GM18511 (cell line): Measurements from ENCODE around the gene SIDT1.

ENCODE experiments used
- ATAC-seq: cut with Tn5 transposase; IDR thresholded peaks from one replicate; pipeline ENCODE4 v1.9.1; 2021; ENCODE audit warnings: mild to moderate bottlenecking, moderate library complexity; ENCODE audit not compliant: unreplicated experiment

SIDT1 gene

GRCh38 chr3:113668015-113668414 lies 135.7 kb downstream of the SIDT1 start:
- ATAC-seq: no peak

GRCh38 chr3:113673593-113673992 lies 141.2 kb downstream of the SIDT1 start:
- no peak for ATAC-seq

- no peak for ATAC-seq
Measured at GRCh38 chr3:113676261-113676660, 143.9 kb downstream of the SIDT1 start.

GRCh38 chr3:113677737-113678136 lies 145.4 kb downstream of the SIDT1 start:
- ATAC-seq: no peak

GRCh38 chr3:113678773-113679172 lies 146.4 kb downstream of the SIDT1 start:
- no peak for ATAC-seq
